Measurements from ENCODE around the gene RNF11. TPM values are rescaled to one million over a fixed set of nuclear protein-coding genes. Genes with fewer than 3 reads are reported as not detected.

Gene RNF11
- total RNA-seq, 1 experiment from 2014 or later: 55.8 TPM

DNA sequence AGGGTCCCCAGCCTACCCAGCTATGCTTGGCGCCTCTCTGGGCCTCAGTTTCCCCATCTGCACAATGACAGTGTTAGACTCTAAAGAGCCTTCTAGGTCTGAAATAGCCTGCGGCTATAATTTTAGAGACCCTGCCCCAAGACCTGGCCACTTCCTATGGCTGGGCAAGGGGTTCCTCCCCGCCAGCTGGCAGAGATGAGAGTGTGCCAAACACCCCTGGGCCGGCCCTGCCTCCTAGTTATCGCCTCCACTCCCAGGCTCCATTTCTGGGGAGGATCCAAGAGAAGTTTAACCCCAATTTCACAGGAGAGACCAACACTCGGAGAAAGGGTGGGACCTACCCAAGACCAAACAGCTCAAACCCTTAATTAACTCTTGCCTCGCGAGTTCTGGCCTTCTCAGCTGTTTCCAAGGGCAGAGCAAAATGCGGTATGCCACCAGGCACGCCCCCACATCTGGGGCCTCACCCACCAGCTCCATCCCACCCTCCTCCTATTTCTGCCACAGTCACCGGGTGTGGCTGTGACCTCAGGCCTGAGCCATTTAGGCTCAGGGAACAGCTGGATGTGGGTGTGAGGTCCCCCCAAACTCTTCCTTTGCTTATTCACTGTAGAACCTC lies 58.6 kb downstream of the RNF11 start:
- H3K9me3 ChIP-seq (ENCODE audit: control insufficient read depth, low read depth, low read length): no peaks in the 10 kb centered on the region
- Mint-ChIP-seq H3K36me3 (ENCODE audit: insufficient read depth in 1 of 3, low read depth in 3 of 3) (no peaks in the 10 kb centered on the region; a peak in 1 of 7 replicates), H3K9me3 (no peaks in the 10 kb centered on the region), H3K4me3 (no peak overlapping the region), H3K27ac (no peak overlapping the region), H3K4me1 (peaks cover 8 to 21% of the 10 kb centered on the region in 2 experiments), H3K27me3 (ENCODE audit: low read depth) (peaks cover 4% of the 10 kb centered on the region)
- H3K79me1 ChIP-seq (ENCODE audit: insufficient read depth, low read depth, low read length, poor library complexity, severe bottlenecking): no peaks in the 10 kb centered on the region
- no peak overlapping the region for H2BK12ac ChIP-seq (ENCODE audit: insufficient read length, low read depth, low read length)
- H3K27me3 ChIP-seq (ENCODE audit: insufficient read depth, low read length): no peaks in the 10 kb centered on the region
- no peak overlapping the region for H2AFZ ChIP-seq (ENCODE audit: low read length)
- no peak overlapping the region for H2AK5ac ChIP-seq (ENCODE audit: insufficient read length, low read length)
- no peak overlapping the region for H4K5ac ChIP-seq (ENCODE audit: insufficient read length, low read depth, low read length)
- no peaks in the 10 kb centered on the region for H3K4me1 ChIP-seq (ENCODE audit: insufficient read depth, low read length)
- DNase-seq: no peak
- no peaks in the 10 kb centered on the region for H4K20me1 ChIP-seq (ENCODE audit: control insufficient read depth, insufficient read depth, insufficient read length)
- no peak overlapping the region for H3K23ac ChIP-seq (ENCODE audit: insufficient read length, low read depth, low read length)
- TF ChIP-seq, protein P1, sequence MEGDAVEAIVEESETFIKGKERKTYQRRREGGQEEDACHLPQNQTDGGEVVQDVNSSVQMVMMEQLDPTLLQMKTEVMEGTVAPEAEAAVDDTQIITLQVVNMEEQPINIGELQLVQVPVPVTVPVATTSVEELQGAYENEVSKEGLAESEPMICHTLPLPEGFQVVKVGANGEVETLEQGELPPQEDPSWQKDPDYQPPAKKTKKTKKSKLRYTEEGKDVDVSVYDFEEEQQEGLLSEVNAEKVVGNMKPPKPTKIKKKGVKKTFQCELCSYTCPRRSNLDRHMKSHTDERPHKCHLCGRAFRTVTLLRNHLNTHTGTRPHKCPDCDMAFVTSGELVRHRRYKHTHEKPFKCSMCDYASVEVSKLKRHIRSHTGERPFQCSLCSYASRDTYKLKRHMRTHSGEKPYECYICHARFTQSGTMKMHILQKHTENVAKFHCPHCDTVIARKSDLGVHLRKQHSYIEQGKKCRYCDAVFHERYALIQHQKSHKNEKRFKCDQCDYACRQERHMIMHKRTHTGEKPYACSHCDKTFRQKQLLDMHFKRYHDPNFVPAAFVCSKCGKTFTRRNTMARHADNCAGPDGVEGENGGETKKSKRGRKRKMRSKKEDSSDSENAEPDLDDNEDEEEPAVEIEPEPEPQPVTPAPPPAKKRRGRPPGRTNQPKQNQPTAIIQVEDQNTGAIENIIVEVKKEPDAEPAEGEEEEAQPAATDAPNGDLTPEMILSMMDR (conservative IDR thresholded peaks at IDR 0.05): no peak
- H3K18ac ChIP-seq (ENCODE audit: insufficient read length, low read depth, low read length): no peak overlapping the region
- no peak overlapping the region for H2BK5ac ChIP-seq (ENCODE audit: insufficient read length, low read length)
- no peak overlapping the region for H3K4ac ChIP-seq (ENCODE audit: low read depth, low read length)
- no peak overlapping the region for H2BK120ac ChIP-seq (ENCODE audit: low read depth, low read length, poor library complexity, severe bottlenecking)
- no peak overlapping the region for H3K27ac ChIP-seq (ENCODE audit: insufficient read length, low read depth, low read length)
- no peak overlapping the region for H3K56ac ChIP-seq (ENCODE audit: insufficient read length, low read depth, low read length)
- H3K9ac ChIP-seq (ENCODE audit: extremely low read depth, insufficient read length, low read length): no peak overlapping the region
- H3K14ac ChIP-seq (ENCODE audit: insufficient read depth, low read length): no peak overlapping the region
- H3K4me2 ChIP-seq (ENCODE audit: insufficient read depth, insufficient read length, low read length): no peak overlapping the region
- no peak overlapping the region for H4K8ac ChIP-seq (replicated peaks; ENCODE audit: insufficient read length, low read depth, low read length)
- H3K23me2 ChIP-seq (ENCODE audit: insufficient read length, low read depth, low read length, poor library complexity, severe bottlenecking): no peaks in the 10 kb centered on the region
- no peak overlapping the region for H2BK20ac ChIP-seq (ENCODE audit: low read depth, low read length, poor library complexity, severe bottlenecking)
- H3K79me2 ChIP-seq (ENCODE audit: insufficient read depth, low read length): no peaks in the 10 kb centered on the region
- no peak overlapping the region for H3T11ph ChIP-seq (ENCODE audit: low read length)
- no peak overlapping the region for H2BK15ac ChIP-seq (ENCODE audit: low read depth, low read length)
- WGBS (ENCODE audit: extremely low coverage, insufficient read length, low lambda C conversion rate): no CpG with 5 or more reads among the region's 11 CpGs
- no peak overlapping the region for H4K91ac ChIP-seq (ENCODE audit: insufficient read length, low read depth, low read length)

Measured in H9 (cell line).